Ovary (tissue), 9 donors: ENCODE results near the gene KRTAP20-1. TPM values are rescaled to one million over a fixed set of nuclear protein-coding genes. Genes with fewer than 3 reads are reported as not detected.

Source experiments
- DNase-seq, 5 donors: peaks; one replicate each; pipeline ENCODE4 v3.0.0-alpha.2; 2019 to 2020
- H3K27ac ChIP-seq, 2 donors: fragments of 200-600 bp; one replicate each; pipeline versions ENCODE4 v1.5.1 to v1.8.0; 2019 to 2022
- H3K27me3 ChIP-seq: fragments of 200-600 bp; one replicate; pipeline ENCODE4 v1.8.0; 2022
- H3K36me3 ChIP-seq: fragments of 200-600 bp; sonication (generic); one replicate; pipeline ENCODE4 v1.5.1; 2019
- H3K4me1 ChIP-seq: one replicate; pipeline ENCODE4 v1.8.1; 2013; ENCODE audit warnings: mild to moderate bottlenecking, moderate library complexity; ENCODE audit not compliant: insufficient read depth
- H3K4me3 ChIP-seq: fragments of 200-600 bp; sonication (generic); one replicate; pipeline ENCODE4 v1.5.1; 2017
- H3K9me3 ChIP-seq, 2 donors: fragments of 200-600 bp in 1 of 2; sonication (generic) in 1 of 2; one replicate each; pipeline versions ENCODE4 v1.5.1 to v1.8.1; 2013 to 2019; ENCODE audit warnings: mild to moderate bottlenecking in 1 of 2, moderate library complexity in 1 of 2
- CTCF ChIP-seq, 3 donors: fragments of 450-650 bp in 2 of 3; fragments of 200-600 bp in 1 of 3; IDR thresholded peaks; one replicate each; pipeline versions ENCODE4 v1.5.1 to v1.8.0; 2016 to 2022; ENCODE audit warnings: antibody characterized with exemption in 3 of 3, mild to moderate bottlenecking in 1 of 3
- EP300 ChIP-seq: sonication (generic); formaldehyde crosslinking; IDR thresholded peaks from one replicate; pipeline ENCODE4 v1.6.1; 2017; ENCODE audit warnings: antibody characterized with exemption
- POLR2A ChIP-seq: fragments of 450-650 bp; IDR thresholded peaks from one replicate; pipeline ENCODE4 v1.6.1; 2017; ENCODE audit warnings: antibody characterized with exemption, mild to moderate bottlenecking, moderate library complexity
- WGBS, 3 donors: extraction: QIAGEN DNeasy Blood & Tissue Kit in 1 of 3; methylation state at CpG; one replicate each; pipeline versions ENCODE4 v1.1.5 to v1.1.7; 2013 to 2017; 5-methylcytosine and 5-hydroxymethylcytosine counted together
- intact Hi-C, 4 donors: fragments of 100-400 bp; cut with DNase I; formaldehyde crosslinking; loops; one replicate each; pipeline versions ENCODE4 v1.11.0 to v1.15.1; 2022 to 2023
- polyA plus RNA-seq, 2 donors: library from polyadenylated mRNA; stranded (reverse); fragments of 200-250 nt in 1 of 2; fragments of 350-450 nt in 1 of 2; fragmentation: Illumina TruSeq in 1 of 2; extraction: RNeasy Lipid Tissue Mini Kit (QIAGEN cat#74804) in 1 of 2; gene quantifications; one replicate each; pipeline ENCODE4 v1.2.3, GENCODE V29; 2013 to 2014
- total RNA-seq, 7 donors: library from RNA; depleted of rRNA in 2 of 7; stranded (reverse); fragments of >200 nt in 2 of 7; fragmentation: NEBNext Ultra II Directional in 3 of 7; extraction: Animal tissue kit (Norgen Biotek cat#: 25700) in 3 of 7; gene quantifications; one replicate each; pipeline versions ENCODE4 v1.1.0 to v1.2.4, GENCODE V29; 2016 to 2023
- donor health status: DM: no; HTN: no; CAD: no; lungs with moderate emphysema.
- donor health status: DM: no; HTN: no; CAD: no.
- donor health status: Bipolar disorder and iron deficiency.
- donor health status: DM: yes; HTN: yes; CAD: no.
- donor health status: DM: no; HTN: no; CAD: no.
- donor health status: DM: yes; HTN: yes; CAD: no.

The KRTAP20-1 gene
- total and polyA plus RNA-seq, 9 donors = not detected

DNA sequence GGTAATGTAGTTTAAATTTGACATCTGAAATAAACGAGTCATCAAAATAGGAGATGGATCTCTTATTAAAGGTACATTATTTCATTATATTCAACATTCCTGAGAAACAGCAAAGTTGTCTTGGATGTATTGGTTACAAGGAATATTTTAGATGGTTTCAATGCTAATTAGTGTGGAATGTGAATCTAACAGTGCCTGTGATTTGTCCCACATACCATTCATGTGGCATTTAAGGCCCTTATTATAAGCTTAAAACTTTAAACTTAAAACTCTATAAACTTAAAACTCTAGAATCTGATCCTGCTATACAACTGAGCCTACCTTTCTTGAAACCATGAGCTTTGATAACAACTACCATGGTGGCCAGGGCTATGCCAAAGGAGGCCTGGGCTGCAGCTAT is 15.4 kb upstream of the KRTAP20-1 start, which contains the start of gene KRTAP22-1:
KRTAP22-1 (plus strand) TSS at position 301 of the 400 bp plus-strand sequence.
- Histone ChIP-seq H3K27ac (no peak within 1 kb of the TSS), H3K9me3 (no peaks in the 10 kb centered on the region), H3K4me1 (no peaks in the 10 kb centered on the region), H3K27me3 (no peaks in the 10 kb centered on the region), H3K36me3 (no peaks in the 10 kb centered on the region), H3K4me3 (no peak within 1 kb of the TSS)
- intact Hi-C loops = no loop called here
- no peak for DNase-seq
- no peak for TF ChIP-seq CTCF (IDR thresholded peaks at IDR 0.05)
- no peak for TF ChIP-seq POLR2A
- no peak for TF ChIP-seq EP300
- WGBS, 3 donors = 39 to 92% (median 46%) methylated on average over 1 of the region's 1 CpG

DNA sequence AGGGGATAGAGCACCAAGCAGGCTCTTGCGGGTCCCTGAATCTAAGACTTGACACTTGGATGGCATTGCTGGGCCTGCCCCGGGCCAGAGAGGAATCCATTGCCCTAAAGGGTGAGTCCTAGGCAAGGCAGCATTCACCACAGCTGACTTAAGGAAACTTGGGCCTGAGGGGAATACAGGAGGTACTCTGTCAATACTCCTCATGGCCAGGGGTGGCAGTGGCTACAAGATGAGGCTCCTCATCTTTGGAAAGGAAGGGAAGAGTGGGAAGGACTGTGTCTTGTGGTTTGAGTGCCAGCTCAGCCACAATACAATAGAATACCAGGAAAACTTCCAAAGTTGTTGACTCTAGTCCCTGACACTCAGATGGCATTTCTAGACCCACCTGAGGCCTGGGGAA is 10.3 kb upstream of the KRTAP20-1 start:
- no peaks in the 10 kb centered on the region for H3K27me3 ChIP-seq
- WGBS, 3 donors = 78 to 91% (median 85%) methylated on average over 2 of the region's 2 CpGs
- H3K27ac ChIP-seq = no peak overlapping the region
- H3K36me3 ChIP-seq = no peaks in the 10 kb centered on the region
- no peak overlapping the region for H3K4me3 ChIP-seq
- no peak for DNase-seq
- no peaks in the 10 kb centered on the region for H3K4me1 ChIP-seq
- H3K9me3 ChIP-seq = no peaks in the 10 kb centered on the region
- no peak for TF ChIP-seq POLR2A
- no peak for TF ChIP-seq CTCF (IDR thresholded peaks at IDR 0.05)
- no peak for TF ChIP-seq EP300
- intact Hi-C loops = no loop called here

DNA sequence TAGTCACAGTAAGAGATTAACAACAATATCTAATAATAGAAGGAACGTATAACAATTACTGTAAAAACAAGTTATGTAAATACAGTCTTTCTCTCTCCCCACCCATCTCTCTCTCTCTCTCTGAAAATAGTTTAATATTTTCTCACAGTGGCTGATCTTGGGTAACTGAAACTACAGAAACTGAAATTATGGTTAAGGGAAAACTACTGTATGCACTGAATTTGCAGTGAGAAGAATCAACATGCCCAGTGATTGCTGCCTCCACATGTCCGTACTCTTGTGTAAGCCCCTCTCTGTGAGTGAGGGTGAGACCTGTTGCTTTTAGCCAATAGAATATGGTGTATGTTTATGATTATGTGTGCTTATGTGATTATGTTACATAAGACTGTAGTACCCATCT is 4.1 kb upstream of the KRTAP20-1 start:
- no peak for DNase-seq
- Histone ChIP-seq H3K27me3 (no peaks in the 10 kb centered on the region), H3K9me3 (no peaks in the 10 kb centered on the region), H3K36me3 (no peaks in the 10 kb centered on the region), H3K4me1 (no peaks in the 10 kb centered on the region), H3K27ac (no peak overlapping the region), H3K4me3 (no peak overlapping the region)
- intact Hi-C loops = no loop called here
- 66 to 75% (median 70%) methylated on average over 2 of the region's 2 CpGs for WGBS, 3 donors
- TF ChIP-seq EP300 = no peak
- TF ChIP-seq POLR2A = no peak
- TF ChIP-seq CTCF (IDR thresholded peaks at IDR 0.05) = no peak

- H3K4me3 ChIP-seq = no peak within 1 kb of the TSS
- no peaks in the 10 kb centered on the region for H3K4me1 ChIP-seq
- no peak within 1 kb of the TSS for H3K27ac ChIP-seq
- WGBS, 3 donors = 67 to 76% (median 72%) methylated on average over 2 of the region's 2 CpGs
- TF ChIP-seq EP300 (no peak), POLR2A (no peak), CTCF (IDR thresholded peaks at IDR 0.05) (no peak)
- intact Hi-C loops = no loop called here
- no peak for DNase-seq
- no peaks in the 10 kb centered on the region for H3K9me3 ChIP-seq
- no peaks in the 10 kb centered on the region for H3K36me3 ChIP-seq
- H3K27me3 ChIP-seq = no peaks in the 10 kb centered on the region
Measured at GRCh38 chr21:30613836-30614235, 2.4 kb upstream of the KRTAP20-1 start, which contains the start of gene KRTAP6-1. Gene KRTAP6-1, minus strand, starts transcription at chr21:30613930. Its CDS starts 26 bp downstream, at chr21:30613904.
